ENCODE results near the gene PANK3.

PANK3 gene

GRCh38 chr5:168528521-168529373 lies 50.4 kb downstream of the PANK3 start, which contains the start of gene FBLL1:
FBLL1 (plus strand) TSS chr5:168529305; CDS start chr5:168529505, 200 bp downstream.
- H3K9me3 ChIP-seq (ENCODE audit: control insufficient read depth, low read length): peaks cover 4% of the 10 kb centered on the region
- DNase-seq: peak; percentile 48

GRCh38 chr5:168527756-168528295 lies 51.3 kb downstream of the PANK3 start:
- no peak overlapping the region for H4K8ac ChIP-seq (ENCODE audit: low read length)
- peaks cover 12% of the 10 kb centered on the region for H3K4me1 ChIP-seq (ENCODE audit: control insufficient read depth, insufficient read depth, low read depth, low read length)
- H2AFZ ChIP-seq (ENCODE audit: low read depth, low read length): no peak overlapping the region
- peaks cover 4% of the 10 kb centered on the region for H3K9me3 ChIP-seq (ENCODE audit: control insufficient read depth, low read length)
- no peak overlapping the region for H3K4me3 ChIP-seq (ENCODE audit: insufficient read depth in 1 of 2, low read depth in 1 of 2, low read length in 2 of 2)
- H2BK120ac ChIP-seq (ENCODE audit: low read depth, low read length): no peak overlapping the region
- peaks cover 37 to 41% of the 10 kb centered on the region in 2 experiments for H3K27me3 ChIP-seq (ENCODE audit: control insufficient read depth in 1 of 2, insufficient read depth in 1 of 2, low read length in 2 of 2)
- H3K18ac ChIP-seq (ENCODE audit: low read depth in 1 of 2, low read length in 2 of 2): no peak overlapping the region
- DNase-seq: no peak
- no peaks in the 10 kb centered on the region for H3K79me1 ChIP-seq (replicated peaks; ENCODE audit: low read length, poor library complexity, severe bottlenecking)
- no peak overlapping the region for H3K27ac ChIP-seq (ENCODE audit: low read length, poor library complexity, severe bottlenecking)
- WGBS: 99% methylated on average over 4 of the region's 4 CpGs
- no peak overlapping the region for H2BK12ac ChIP-seq (ENCODE audit: low read length in 2 of 2)
- no peak overlapping the region for H2AK5ac ChIP-seq (ENCODE audit: low read length, severe bottlenecking)
- no peak overlapping the region for H2BK5ac ChIP-seq (ENCODE audit: low read depth, low read length, poor library complexity, severe bottlenecking)
- no peak overlapping the region for H2BK15ac ChIP-seq (ENCODE audit: low read depth, poor library complexity, severe bottlenecking)
- peaks cover 6 to 7% of the 10 kb centered on the region in 2 experiments for H3K36me3 ChIP-seq (ENCODE audit: control insufficient read depth in 1 of 2, insufficient read depth in 2 of 2, low read depth in 1 of 2, low read length in 2 of 2)
- no peak overlapping the region for H3K4me2 ChIP-seq (ENCODE audit: low read length, poor library complexity, severe bottlenecking)
- no peak overlapping the region for H3K9ac ChIP-seq (ENCODE audit: low read length)
- no peak overlapping the region for H3K23ac ChIP-seq (ENCODE audit: low read length in 2 of 2)
- H4K91ac ChIP-seq (ENCODE audit: low read length): no peak overlapping the region
- H3K4ac ChIP-seq (ENCODE audit: low read depth in 1 of 2, low read length in 2 of 2): no peak overlapping the region
- no peak overlapping the region for H3K14ac ChIP-seq (ENCODE audit: low read length in 2 of 2)

More at GRCh38 chr5:168528521-168529373, 50.4 kb downstream of the PANK3 start, which contains the start of gene FBLL1:
- Histone ChIP-seq H4K91ac (ENCODE audit: low read length) (peak within 1 kb of the TSS; percentile 47), H3K79me1 (replicated peaks; ENCODE audit: low read length, poor library complexity, severe bottlenecking) (no peaks in the 10 kb centered on the region), H3K23ac (ENCODE audit: low read length in 2 of 2) (peak within 1 kb of the TSS in 1 of 2 experiments; percentile 97), H3K4me1 (ENCODE audit: control insufficient read depth, insufficient read depth, low read depth, low read length) (peaks cover 12% of the 10 kb centered on the region), H3K14ac (ENCODE audit: low read length in 2 of 2) (peak within 1 kb of the TSS in 1 of 2 experiments; percentile 61), H2AFZ (ENCODE audit: low read depth, low read length) (peak within 1 kb of the TSS; percentile 64), H3K9ac (ENCODE audit: low read length) (no peak within 1 kb of the TSS), H3K4ac (ENCODE audit: low read depth in 1 of 2, low read length in 2 of 2) (peak within 1 kb of the TSS in 1 of 2 experiments; percentile 51), H3K4me2 (ENCODE audit: low read length, poor library complexity, severe bottlenecking) (peak within 1 kb of the TSS; percentile 73), H2BK120ac (ENCODE audit: low read depth, low read length) (no peak within 1 kb of the TSS), H2BK5ac (ENCODE audit: low read depth, low read length, poor library complexity, severe bottlenecking) (no peak within 1 kb of the TSS), H2BK12ac (ENCODE audit: low read length in 2 of 2) (no peak within 1 kb of the TSS), H3K18ac (ENCODE audit: low read depth in 1 of 2, low read length in 2 of 2) (peak within 1 kb of the TSS in 1 of 2 experiments; percentile 35), H3K36me3 (ENCODE audit: control insufficient read depth in 1 of 2, insufficient read depth in 2 of 2, low read depth in 1 of 2, low read length in 2 of 2) (peaks cover 0 to 3% of the 10 kb centered on the region in 2 experiments), H4K8ac (ENCODE audit: low read length) (peak within 1 kb of the TSS; percentile 69), H2AK5ac (ENCODE audit: low read length, severe bottlenecking) (no peak within 1 kb of the TSS), H3K27me3 (ENCODE audit: control insufficient read depth in 1 of 2, insufficient read depth in 1 of 2, low read length in 2 of 2) (peaks cover 38 to 47% of the 10 kb centered on the region in 2 experiments), H2BK15ac (ENCODE audit: low read depth, poor library complexity, severe bottlenecking) (no peak within 1 kb of the TSS), H3K4me3 (ENCODE audit: insufficient read depth in 1 of 2, low read depth in 1 of 2, low read length in 2 of 2) (peak within 1 kb of the TSS; percentile 51 to 65), H3K27ac (ENCODE audit: low read length, poor library complexity, severe bottlenecking) (no peak within 1 kb of the TSS)
- WGBS: 48% methylated on average over 12 of the region's 38 CpGs

GRCh38 chr5:168525856-168526255 lies 53.3 kb downstream of the PANK3 start:
- Histone ChIP-seq H3K27ac (ENCODE audit: low read length, poor library complexity, severe bottlenecking) (no peak overlapping the region), H3K79me1 (replicated peaks; ENCODE audit: low read length, poor library complexity, severe bottlenecking) (no peaks in the 10 kb centered on the region), H3K9me3 (ENCODE audit: control insufficient read depth, low read length) (peaks cover 4% of the 10 kb centered on the region), H2BK120ac (ENCODE audit: low read depth, low read length) (no peak overlapping the region), H3K18ac (ENCODE audit: low read depth in 1 of 2, low read length in 2 of 2) (no peak overlapping the region), H2BK5ac (ENCODE audit: low read depth, low read length, poor library complexity, severe bottlenecking) (no peak overlapping the region), H4K91ac (ENCODE audit: low read length) (no peak overlapping the region), H3K14ac (ENCODE audit: low read length in 2 of 2) (no peak overlapping the region), H3K4me1 (ENCODE audit: control insufficient read depth, insufficient read depth, low read depth, low read length) (peaks cover 10% of the 10 kb centered on the region), H4K8ac (ENCODE audit: low read length) (no peak overlapping the region), H3K4me2 (ENCODE audit: low read length, poor library complexity, severe bottlenecking) (no peak overlapping the region), H2BK15ac (ENCODE audit: low read depth, poor library complexity, severe bottlenecking) (no peak overlapping the region), H2AK5ac (ENCODE audit: low read length, severe bottlenecking) (no peak overlapping the region), H3K9ac (ENCODE audit: low read length) (no peak overlapping the region), H3K4ac (ENCODE audit: low read depth in 1 of 2, low read length in 2 of 2) (no peak overlapping the region), H3K4me3 (ENCODE audit: insufficient read depth in 1 of 2, low read depth in 1 of 2, low read length in 2 of 2) (no peak overlapping the region), H2BK12ac (ENCODE audit: low read length in 2 of 2) (no peak overlapping the region), H3K27me3 (ENCODE audit: control insufficient read depth in 1 of 2, insufficient read depth in 1 of 2, low read length in 2 of 2) (peaks cover 21 to 23% of the 10 kb centered on the region in 2 experiments), H3K23ac (ENCODE audit: low read length in 2 of 2) (no peak overlapping the region), H2AFZ (ENCODE audit: low read depth, low read length) (no peak overlapping the region), H3K36me3 (ENCODE audit: control insufficient read depth in 1 of 2, insufficient read depth in 2 of 2, low read depth in 1 of 2, low read length in 2 of 2) (peaks cover 9 to 23% of the 10 kb centered on the region in 2 experiments)
- DNase-seq: no peak
- 86% methylated on average over 1 of the region's 2 CpGs for WGBS

GRCh38 chr5:168513861-168514428 lies 65.2 kb downstream of the PANK3 start:
- Histone ChIP-seq H2AK5ac (ENCODE audit: low read length, severe bottlenecking) (no peak overlapping the region), H2BK15ac (ENCODE audit: low read depth, poor library complexity, severe bottlenecking) (no peak overlapping the region), H2BK12ac (ENCODE audit: low read length in 2 of 2) (no peak overlapping the region), H3K23ac (ENCODE audit: low read length in 2 of 2) (no peak overlapping the region), H3K79me1 (replicated peaks; ENCODE audit: low read length, poor library complexity, severe bottlenecking) (peaks cover 16% of the 10 kb centered on the region), H3K4me2 (ENCODE audit: low read length, poor library complexity, severe bottlenecking) (no peak overlapping the region), H3K36me3 (ENCODE audit: control insufficient read depth in 1 of 2, insufficient read depth in 2 of 2, low read depth in 1 of 2, low read length in 2 of 2) (peaks cover 38 to 99% of the 10 kb centered on the region in 2 experiments), H3K18ac (ENCODE audit: low read depth in 1 of 2, low read length in 2 of 2) (no peak overlapping the region), H3K27me3 (ENCODE audit: control insufficient read depth in 1 of 2, insufficient read depth in 1 of 2, low read length in 2 of 2) (no peaks in the 10 kb centered on the region), H4K8ac (ENCODE audit: low read length) (no peak overlapping the region), H3K4ac (ENCODE audit: low read depth in 1 of 2, low read length in 2 of 2) (no peak overlapping the region), H2BK5ac (ENCODE audit: low read depth, low read length, poor library complexity, severe bottlenecking) (no peak overlapping the region), H3K14ac (ENCODE audit: low read length in 2 of 2) (no peak overlapping the region), H3K4me1 (ENCODE audit: control insufficient read depth, insufficient read depth, low read depth, low read length) (no peaks in the 10 kb centered on the region), H3K9me3 (ENCODE audit: control insufficient read depth, low read length) (peaks cover 45% of the 10 kb centered on the region), H2BK120ac (ENCODE audit: low read depth, low read length) (no peak overlapping the region), H2AFZ (ENCODE audit: low read depth, low read length) (no peak overlapping the region), H4K91ac (ENCODE audit: low read length) (no peak overlapping the region), H3K4me3 (ENCODE audit: insufficient read depth in 1 of 2, low read depth in 1 of 2, low read length in 2 of 2) (no peak overlapping the region), H3K9ac (ENCODE audit: low read length) (no peak overlapping the region), H3K27ac (ENCODE audit: low read length, poor library complexity, severe bottlenecking) (no peak overlapping the region)
- no CpG with 5 or more reads among the region's 2 CpGs for WGBS
- no peak for DNase-seq
